Activated CD8-positive, alpha-beta memory T cell treated with anti-CD3 and anti-CD28 coated beads, Interleukin-2, amount 50 U/mL, for 4 hours (primary cell): ENCODE results near the gene LRRC26.

Source experiments
- DNase-seq: peaks from one replicate; pipeline ENCODE4 v3.0.0-alpha.2; 2020

Gene LRRC26

GRCh38 chr9:137167277-137167746, 2.5 kb downstream of the LRRC26 start:
- DNase-seq = no peak

GRCh38 chr9:137166380-137167229, 3.2 kb downstream of the LRRC26 start:
- DNase-seq = no peak

GRCh38 chr9:137165250-137165836, 4.5 kb downstream of the LRRC26 start:
- DNase-seq = no peak

- DNase-seq = no peak
Observed at GRCh38 chr9:137164370-137165249, 5.2 kb downstream of the LRRC26 start.

- no peak for DNase-seq
Observed at GRCh38 chr9:137163805-137164204, 6.0 kb downstream of the LRRC26 start.

GRCh38 chr9:137163365-137163715, 6.5 kb downstream of the LRRC26 start:
- DNase-seq = no peak

GRCh38 chr9:137162505-137163364, 7.1 kb downstream of the LRRC26 start:
- DNase-seq = no peak

GRCh38 chr9:137161558-137162486, 8.0 kb downstream of the LRRC26 start:
- DNase-seq = no peak

- no peak for DNase-seq
Observed at GRCh38 chr9:137160716-137161557, 8.9 kb downstream of the LRRC26 start.

GRCh38 chr9:137160054-137160425, 9.8 kb downstream of the LRRC26 start:
- DNase-seq = no peak

GRCh38 chr9:137159105-137160053, 10.5 kb downstream of the LRRC26 start:
- DNase-seq = no peak

- no peak for DNase-seq
Observed at GRCh38 chr9:137158625-137159024, 11.2 kb downstream of the LRRC26 start.

- no peak for DNase-seq
Observed at GRCh38 chr9:137157618-137158415, 12.0 kb downstream of the LRRC26 start.

- DNase-seq = peak; percentile 66
Observed at GRCh38 chr9:137156567-137157375, 13.1 kb downstream of the LRRC26 start.

- no peak for DNase-seq
Observed at GRCh38 chr9:137152844-137153405, 16.9 kb downstream of the LRRC26 start.

- DNase-seq = no peak
Observed at GRCh38 chr9:137150617-137151457, 19.0 kb downstream of the LRRC26 start.
